Erythroblast (primary cell): ENCODE measurements around the gene FARP1.

Experiments used
- GATA1 ChIP-seq: IDR thresholded peaks from 2 replicates; pipeline ENCODE4 v1.6.1; 2011; ENCODE audit warnings: low read depth, mild to moderate bottlenecking, control low read depth, low read length, moderate library complexity
- POLR2A ChIP-seq: IDR thresholded peaks from 2 replicates; pipeline ENCODE4 v1.6.1; 2011; ENCODE audit warnings: mild to moderate bottlenecking, low read length

DNA sequence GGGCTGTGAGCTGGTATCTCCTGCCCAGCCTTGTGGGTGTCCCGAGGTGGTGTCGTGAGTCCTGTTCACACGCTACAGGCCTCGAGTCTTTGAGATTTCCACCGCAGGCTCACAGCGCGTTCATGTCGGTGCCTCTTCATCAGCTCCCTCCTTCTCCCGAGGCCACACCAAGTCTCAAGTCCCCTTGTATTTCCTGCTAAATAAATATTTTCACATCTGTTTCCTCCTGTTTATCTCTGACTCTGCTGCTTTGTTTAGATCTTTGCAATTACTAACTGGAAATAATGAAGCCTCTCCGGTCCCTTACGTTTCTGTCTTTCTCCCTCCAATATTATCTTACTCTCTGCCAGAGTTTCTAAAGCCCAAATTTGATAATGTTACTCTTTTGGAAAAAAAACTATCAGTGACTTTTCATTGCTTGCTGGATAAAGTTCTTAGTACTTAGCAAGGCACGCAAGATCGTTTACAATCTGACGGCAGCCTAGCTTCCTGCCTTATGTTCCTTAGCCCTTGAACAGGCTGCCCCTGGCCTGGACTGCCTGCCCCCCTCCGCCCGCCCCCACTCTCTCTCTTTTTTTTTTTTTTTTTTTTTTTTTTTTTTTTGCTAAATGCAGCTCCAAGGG lies 164.7 kb downstream of the FARP1 start:
- TF ChIP-seq POLR2A = no peak
- no peak for TF ChIP-seq GATA1
